ENCODE measurements around the gene AGAP1. TPM values are rescaled to one million over a fixed set of nuclear protein-coding genes. Genes with fewer than 3 reads are reported as not detected.

AGAP1 gene
- total RNA-seq, 1 donor from 2014 or later = 44.0 TPM

DNA sequence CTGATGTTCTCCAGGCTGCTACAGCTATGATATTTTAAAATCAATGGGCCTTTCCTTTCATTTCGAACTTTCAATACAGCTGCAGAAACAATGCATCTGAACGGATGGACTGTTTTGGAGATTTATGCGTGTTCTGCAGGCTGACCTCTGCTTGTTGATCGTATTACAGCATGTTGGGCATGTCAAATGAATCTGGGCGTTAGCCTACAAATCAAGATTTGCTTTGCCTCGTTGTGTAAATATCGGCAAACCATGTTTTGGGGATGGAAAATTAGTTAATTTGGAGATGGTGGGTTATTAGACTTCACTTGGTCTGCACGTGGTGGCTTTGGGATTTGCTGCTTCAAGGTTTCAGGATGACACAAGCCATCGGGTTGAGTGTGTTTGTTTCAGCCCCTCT, 129.3 kb downstream of the AGAP1 start:
- H3K4me3 Mint-ChIP-seq = no peak overlapping the region
- peaks cover 2% of the 10 kb centered on the region for H3K36me3 Mint-ChIP-seq
- no peaks in the 10 kb centered on the region for H3K27me3 Mint-ChIP-seq (ENCODE audit: low read depth)
- H3K9me3 Mint-ChIP-seq = peaks cover 10% of the 10 kb centered on the region
- TF ChIP-seq CTCF (IDR thresholded peaks at IDR 0.05; ENCODE audit: unreplicated experiment) = no peak
- DNase-seq (ENCODE audit: low spot score in 2 of 2, unreplicated experiment in 2 of 2) = no peak
- H3K4me1 Mint-ChIP-seq = peaks cover 6% of the 10 kb centered on the region
- H3K27ac Mint-ChIP-seq = no peak overlapping the region

DNA sequence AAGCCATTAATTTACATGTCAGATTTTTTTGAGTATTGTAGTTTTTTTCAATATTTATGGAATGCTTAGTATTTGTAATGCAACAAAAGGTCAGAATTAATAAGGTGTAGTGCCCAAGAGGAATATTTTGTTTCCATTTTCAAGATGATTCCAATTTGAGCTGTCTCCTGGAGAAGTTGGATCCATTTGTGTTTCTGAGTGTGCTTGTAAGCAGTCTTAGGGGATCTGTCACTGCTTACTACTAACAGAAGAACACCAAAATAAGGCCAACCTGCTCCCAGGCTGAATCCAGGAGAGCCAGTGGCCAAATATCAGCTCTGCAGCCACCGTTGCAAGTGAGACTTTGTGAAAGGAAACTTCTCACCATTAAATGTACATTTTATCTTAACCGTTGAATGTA, 129.9 kb downstream of the AGAP1 start:
- H3K27ac Mint-ChIP-seq = no peak overlapping the region
- no peak overlapping the region for H3K4me3 Mint-ChIP-seq
- no peak for DNase-seq (ENCODE audit: low spot score in 2 of 2, unreplicated experiment in 2 of 2)
- peaks cover 6% of the 10 kb centered on the region for H3K4me1 Mint-ChIP-seq
- no peaks in the 10 kb centered on the region for H3K27me3 Mint-ChIP-seq (ENCODE audit: low read depth)
- peaks cover 7% of the 10 kb centered on the region for H3K9me3 Mint-ChIP-seq
- H3K36me3 Mint-ChIP-seq = peaks cover 1% of the 10 kb centered on the region
- TF ChIP-seq CTCF (IDR thresholded peaks at IDR 0.05; ENCODE audit: unreplicated experiment) = no peak

GRCh38 chr2:235626658-235627057, 132.8 kb downstream of the AGAP1 start:
- Mint-ChIP-seq H3K27me3 (ENCODE audit: low read depth) (no peaks in the 10 kb centered on the region), H3K36me3 (no peaks in the 10 kb centered on the region), H3K4me3 (no peak overlapping the region), H3K27ac (no peak overlapping the region), H3K9me3 (peaks cover 5% of the 10 kb centered on the region), H3K4me1 (peaks cover 6% of the 10 kb centered on the region)
- no peak for DNase-seq (ENCODE audit: low spot score in 2 of 2, unreplicated experiment in 2 of 2)
- no peak for TF ChIP-seq CTCF (IDR thresholded peaks at IDR 0.05; ENCODE audit: unreplicated experiment)

GRCh38 chr2:235627682-235628081, 133.8 kb downstream of the AGAP1 start:
- Mint-ChIP-seq H3K36me3 (no peaks in the 10 kb centered on the region), H3K27me3 (ENCODE audit: low read depth) (no peaks in the 10 kb centered on the region), H3K27ac (no peak overlapping the region), H3K4me3 (no peak overlapping the region), H3K9me3 (peaks cover 5% of the 10 kb centered on the region), H3K4me1 (peaks cover 6% of the 10 kb centered on the region)
- no peak for TF ChIP-seq CTCF (IDR thresholded peaks at IDR 0.05; ENCODE audit: unreplicated experiment)
- DNase-seq (ENCODE audit: low spot score in 2 of 2, unreplicated experiment in 2 of 2) = no peak

DNA sequence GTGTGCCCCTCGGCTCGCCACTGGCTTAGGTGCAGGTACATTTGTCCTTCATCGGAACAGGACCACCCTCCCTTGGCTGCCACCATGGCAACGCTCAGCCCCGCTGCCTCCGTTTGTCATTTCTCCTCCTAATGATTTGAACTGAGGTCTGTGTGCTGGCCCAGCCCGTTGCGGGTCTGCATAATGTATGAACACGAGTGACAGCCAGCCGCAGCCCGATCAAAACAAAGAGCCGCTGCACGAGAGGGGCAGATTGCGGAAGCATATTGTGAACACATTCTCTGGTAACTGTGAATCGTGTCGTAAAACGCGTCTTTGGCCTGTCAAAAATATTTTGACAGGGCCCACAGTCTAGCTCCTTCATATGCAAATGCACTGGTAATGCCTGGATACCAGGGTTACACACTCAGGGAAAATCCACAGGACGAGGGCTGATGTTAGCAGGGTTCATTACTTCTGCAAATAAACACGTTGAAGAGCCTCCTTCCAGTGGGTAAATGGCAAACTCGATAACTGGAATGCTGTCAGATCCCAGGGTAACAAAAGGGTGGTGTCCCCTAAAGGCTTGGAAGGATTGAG, 137.0 kb downstream of the AGAP1 start:
- TF ChIP-seq CTCF (IDR thresholded peaks at IDR 0.05; ENCODE audit: unreplicated experiment) = no peak
- Mint-ChIP-seq H3K36me3 (no peaks in the 10 kb centered on the region), H3K9me3 (peaks cover 5% of the 10 kb centered on the region), H3K4me1 (peaks cover 14% of the 10 kb centered on the region), H3K27me3 (ENCODE audit: low read depth) (no peaks in the 10 kb centered on the region), H3K27ac (no peak overlapping the region), H3K4me3 (no peak overlapping the region)
- no peak for DNase-seq (ENCODE audit: low spot score in 2 of 2, unreplicated experiment in 2 of 2)

Data from mesothelial cell of epicardium (in vitro differentiated cells).